HG02588 (cell line): ENCODE results near the gene SLC15A4.

Source experiments
- ATAC-seq: cut with Tn5 transposase; IDR thresholded peaks from one replicate; pipeline ENCODE4 v1.9.1; 2021; ENCODE audit warnings: mild to moderate bottlenecking, moderate library complexity; ENCODE audit not compliant: unreplicated experiment

Gene SLC15A4

DNA sequence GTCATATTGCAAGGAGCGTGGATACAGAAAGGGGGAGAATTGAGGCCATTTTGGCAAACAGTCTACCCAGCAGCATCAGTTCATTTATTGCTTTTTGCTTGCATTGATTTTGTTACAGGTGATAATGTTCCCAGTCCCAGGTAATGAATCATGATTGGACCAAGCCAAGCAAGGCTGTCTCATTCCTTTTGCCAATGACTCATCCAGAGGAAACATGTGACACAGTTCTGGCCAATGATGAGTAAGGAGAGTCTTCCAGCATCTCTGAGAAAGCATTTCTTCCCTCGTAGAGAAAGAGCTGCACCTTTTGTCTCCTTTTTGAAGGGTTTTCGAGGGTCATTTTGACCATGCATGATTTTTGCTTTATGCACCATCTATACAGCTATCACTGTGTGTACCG, 68.2 kb downstream of the SLC15A4 start:
- no peak for ATAC-seq

DNA sequence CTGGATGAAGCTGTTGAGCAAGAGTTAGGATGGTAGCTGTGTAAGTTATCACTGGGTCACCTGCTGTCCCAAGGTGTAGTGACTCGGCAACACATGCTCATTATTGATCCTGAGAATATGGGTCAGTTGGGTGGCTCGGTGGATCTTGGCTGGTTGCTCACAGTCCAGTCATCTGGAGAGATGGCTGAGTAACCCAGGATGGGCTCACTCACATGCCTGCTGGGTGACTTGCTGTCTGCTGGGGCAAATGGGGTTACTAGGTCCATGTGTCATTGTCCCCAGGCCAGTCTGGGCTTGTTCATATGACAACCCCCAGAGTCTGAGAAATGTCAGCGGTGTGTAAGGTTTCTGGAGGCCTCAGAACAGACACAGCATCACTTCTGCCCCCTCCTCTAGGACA, 69.5 kb downstream of the SLC15A4 start:
- ATAC-seq = no peak

DNA sequence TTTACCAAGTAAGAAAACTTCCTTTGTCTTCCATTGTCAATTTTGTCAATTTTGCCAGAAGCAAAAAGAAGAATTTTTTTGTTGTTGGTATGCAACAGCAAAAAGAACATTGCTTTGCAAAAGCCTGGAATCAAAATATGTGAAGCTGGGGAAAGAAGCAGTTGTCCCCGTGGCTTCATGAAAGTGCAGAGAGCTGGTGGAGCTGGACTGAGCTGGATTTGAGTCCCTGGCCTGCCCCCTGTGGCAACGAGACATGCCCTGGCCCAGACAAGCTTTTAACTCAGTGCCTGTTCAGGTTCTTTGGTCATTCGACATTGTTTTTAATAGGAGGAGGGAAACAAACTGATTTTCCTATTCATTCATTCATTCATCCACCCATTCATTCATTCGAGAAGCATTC, 70.3 kb downstream of the SLC15A4 start:
- ATAC-seq = no peak

DNA sequence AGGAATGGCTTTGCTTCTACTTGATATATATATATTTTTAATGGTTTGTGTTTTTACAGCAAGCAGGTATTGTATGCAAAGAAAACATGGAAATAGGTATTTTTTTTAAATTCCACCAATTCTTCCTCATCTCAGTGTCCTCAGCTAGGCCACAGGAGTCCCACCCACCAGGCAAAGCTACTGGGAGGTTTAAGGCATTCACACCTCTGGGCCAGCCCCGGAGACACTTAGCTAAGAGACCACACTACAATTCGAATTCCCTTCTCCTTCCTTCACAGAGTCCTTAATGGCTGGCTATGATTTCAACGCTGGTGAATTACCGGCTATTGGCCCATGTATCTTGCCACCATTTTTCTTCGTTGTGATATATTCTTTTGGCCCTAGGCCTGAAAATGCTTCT, 71.4 kb downstream of the SLC15A4 start:
- ATAC-seq = no peak

DNA sequence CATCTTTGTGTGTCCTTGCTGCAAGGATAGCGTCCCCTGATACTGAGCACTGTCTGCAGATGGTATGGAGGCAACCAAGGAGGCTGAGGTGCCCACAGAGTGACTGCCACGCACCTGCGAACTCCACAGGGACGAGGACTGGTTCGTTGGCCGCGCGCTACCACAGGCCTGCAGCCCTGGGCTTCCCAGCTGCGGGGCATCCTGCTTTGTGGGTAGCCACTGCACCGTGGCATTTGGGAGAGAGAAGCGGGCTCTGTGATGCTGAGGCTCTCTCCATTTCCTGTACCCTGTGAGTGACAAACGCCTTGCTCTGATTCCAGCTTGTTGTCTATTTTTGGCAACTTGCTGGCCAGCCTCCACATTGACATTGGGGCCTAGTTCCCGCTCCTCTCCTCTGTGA, 76.3 kb downstream of the SLC15A4 start:
- no peak for ATAC-seq

DNA sequence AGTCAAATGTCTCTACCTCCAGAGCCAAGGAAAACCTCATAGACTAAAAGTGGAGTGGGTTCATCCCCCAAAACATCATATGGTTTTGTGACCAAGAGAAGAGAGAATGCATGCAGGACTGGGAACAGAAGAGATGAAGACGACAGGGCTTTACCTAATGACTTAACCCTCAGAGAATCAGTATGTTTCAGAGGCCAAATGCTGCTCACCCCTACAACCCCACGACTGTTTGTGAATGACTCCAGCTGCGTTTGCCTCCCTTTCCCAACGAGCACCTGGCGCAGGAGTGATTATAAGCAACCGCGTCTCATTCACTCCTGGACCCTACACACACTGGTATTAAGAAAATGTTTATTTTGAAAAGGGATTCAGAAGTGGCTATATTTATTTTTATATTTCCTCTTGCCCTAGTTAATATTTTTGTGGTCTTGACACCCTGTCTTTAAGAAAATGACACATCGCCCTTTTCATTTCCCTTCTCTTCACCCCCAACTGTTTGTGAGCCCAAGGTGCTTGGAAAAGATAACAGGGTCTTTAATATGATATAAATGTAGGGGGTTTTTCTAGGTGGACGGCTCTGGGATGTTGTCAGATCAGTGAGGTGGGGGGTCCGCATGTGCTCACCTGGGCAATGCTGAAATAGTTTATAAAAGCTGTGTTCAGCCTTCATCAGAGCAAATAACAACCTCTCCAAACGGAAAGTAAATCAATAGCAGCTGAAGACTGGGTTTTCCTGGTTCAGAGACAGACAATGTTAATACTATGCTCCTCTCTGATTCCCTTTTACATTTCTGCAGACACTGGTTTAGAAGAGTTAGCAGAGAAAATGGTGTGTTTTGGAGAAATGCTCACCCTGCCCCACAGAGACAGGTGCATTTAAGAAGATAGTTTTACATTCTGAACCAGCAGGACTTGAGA, 77.7 kb downstream of the SLC15A4 start:
- ATAC-seq = no peak

DNA sequence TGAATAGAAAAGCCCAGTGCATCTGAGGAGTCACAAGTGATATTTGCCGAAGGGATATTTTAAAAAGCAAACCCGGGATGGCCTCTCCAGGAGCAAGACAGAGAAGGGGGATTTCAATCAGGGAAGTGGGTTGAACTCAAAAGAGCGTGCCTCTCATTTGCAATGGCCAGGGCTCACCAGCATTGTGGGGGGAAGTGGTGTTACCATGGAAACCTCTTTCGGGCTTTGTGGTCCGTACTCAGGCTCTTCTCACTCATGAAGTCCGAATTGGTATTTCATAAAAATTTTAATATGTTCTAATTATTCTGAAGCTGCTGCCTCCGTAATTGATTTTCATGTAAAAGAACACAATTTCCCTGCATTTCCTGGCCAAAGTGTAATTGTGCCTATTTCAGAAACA, 79.8 kb downstream of the SLC15A4 start:
- ATAC-seq = no peak
